ENCODE measurements around the gene RPLP2. TPM values are rescaled to one million over a fixed set of nuclear protein-coding genes. Genes with fewer than 3 reads are reported as not detected.

RPLP2 gene
- total RNA-seq, 2 donors from 2014 or later: 170 to 221 TPM

GRCh38 chr11:850775-851763 is 41.3 kb downstream of the RPLP2 start:
- no peaks in the 10 kb centered on the region for H3K27me3 ChIP-seq (replicated peaks; ENCODE audit: insufficient read depth)
- DNase-seq (ENCODE audit: low spot score) (no peak), ATAC-seq (ENCODE audit: insufficient number of reproducible peaks, low FRiP score, low read depth) (no peak)
- H3K36me3 ChIP-seq: no peaks in the 10 kb centered on the region
- H3K4me1 ChIP-seq (ENCODE audit: control insufficient read depth in 1 of 2, low read depth in 2 of 2): peaks cover 18 to 27% of the 10 kb centered on the region in 2 donors
- no peaks in the 10 kb centered on the region for H3K9me3 ChIP-seq
- H3K27ac ChIP-seq: no peak overlapping the region
- TF ChIP-seq, protein P1, sequence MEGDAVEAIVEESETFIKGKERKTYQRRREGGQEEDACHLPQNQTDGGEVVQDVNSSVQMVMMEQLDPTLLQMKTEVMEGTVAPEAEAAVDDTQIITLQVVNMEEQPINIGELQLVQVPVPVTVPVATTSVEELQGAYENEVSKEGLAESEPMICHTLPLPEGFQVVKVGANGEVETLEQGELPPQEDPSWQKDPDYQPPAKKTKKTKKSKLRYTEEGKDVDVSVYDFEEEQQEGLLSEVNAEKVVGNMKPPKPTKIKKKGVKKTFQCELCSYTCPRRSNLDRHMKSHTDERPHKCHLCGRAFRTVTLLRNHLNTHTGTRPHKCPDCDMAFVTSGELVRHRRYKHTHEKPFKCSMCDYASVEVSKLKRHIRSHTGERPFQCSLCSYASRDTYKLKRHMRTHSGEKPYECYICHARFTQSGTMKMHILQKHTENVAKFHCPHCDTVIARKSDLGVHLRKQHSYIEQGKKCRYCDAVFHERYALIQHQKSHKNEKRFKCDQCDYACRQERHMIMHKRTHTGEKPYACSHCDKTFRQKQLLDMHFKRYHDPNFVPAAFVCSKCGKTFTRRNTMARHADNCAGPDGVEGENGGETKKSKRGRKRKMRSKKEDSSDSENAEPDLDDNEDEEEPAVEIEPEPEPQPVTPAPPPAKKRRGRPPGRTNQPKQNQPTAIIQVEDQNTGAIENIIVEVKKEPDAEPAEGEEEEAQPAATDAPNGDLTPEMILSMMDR (IDR thresholded peaks at IDR 0.05): no peak
- H3K4me3 ChIP-seq: no peak overlapping the region

GRCh38 chr11:852762-853161 is 43.0 kb downstream of the RPLP2 start:
- TF ChIP-seq, protein P1 (IDR thresholded peaks at IDR 0.05): no peak
- H3K27ac ChIP-seq: no peak overlapping the region
- H3K4me1 ChIP-seq (ENCODE audit: control insufficient read depth in 1 of 2, low read depth in 2 of 2): peaks cover 18% of the 10 kb centered on the region in 2 donors

DNA sequence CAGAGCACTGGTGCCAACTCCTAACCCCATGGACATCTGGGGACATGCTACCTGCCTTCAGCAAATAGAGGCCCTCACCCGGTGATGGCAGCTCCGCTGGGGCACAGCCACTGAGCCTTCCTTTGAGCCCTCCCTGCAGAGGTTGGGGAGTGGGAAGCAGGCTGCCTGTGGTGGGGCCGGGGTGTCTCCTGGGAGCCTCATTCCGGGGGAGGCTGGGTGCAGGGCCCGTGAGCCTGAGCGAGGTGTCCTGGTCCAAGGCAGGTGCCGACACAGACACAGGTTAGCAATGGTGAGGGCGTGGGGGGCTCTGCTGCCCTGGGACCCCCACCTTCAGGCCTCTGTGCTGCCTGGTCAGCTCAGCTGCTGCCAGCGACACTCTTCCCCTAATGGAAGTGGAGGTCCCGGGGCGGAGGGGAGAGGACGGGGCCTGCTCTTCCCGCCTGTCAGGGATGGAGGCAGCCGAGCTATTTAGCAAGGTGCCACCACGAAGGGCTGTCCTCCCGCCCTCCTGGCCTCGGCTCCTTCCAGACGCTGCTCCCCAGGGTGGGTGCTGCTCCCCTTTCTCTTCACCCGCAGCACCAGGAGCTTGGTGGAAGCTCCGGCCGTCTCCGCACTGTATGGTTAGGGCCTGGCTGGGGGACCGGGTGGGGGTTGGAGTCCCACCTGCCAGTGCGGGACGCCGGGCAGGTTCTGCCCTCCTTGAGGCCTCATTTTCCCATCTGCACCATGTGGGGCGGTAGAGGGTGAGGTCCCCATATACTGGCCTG is 44.1 kb downstream of the RPLP2 start:
- TF ChIP-seq, protein P1 (IDR thresholded peaks at IDR 0.05): no peak
- peaks cover 9 to 11% of the 10 kb centered on the region in 2 donors for H3K4me1 ChIP-seq (ENCODE audit: control insufficient read depth in 1 of 2, low read depth in 2 of 2)

More at GRCh38 chr11:852762-853161, 43.0 kb downstream of the RPLP2 start:
- DNase-seq (ENCODE audit: low spot score) (no peak), ATAC-seq (ENCODE audit: insufficient number of reproducible peaks, low FRiP score, low read depth) (no peak)
- no peaks in the 10 kb centered on the region for H3K9me3 ChIP-seq
- H3K27me3 ChIP-seq (replicated peaks; ENCODE audit: insufficient read depth): no peaks in the 10 kb centered on the region
- H3K4me3 ChIP-seq: no peak overlapping the region
- H3K36me3 ChIP-seq: no peaks in the 10 kb centered on the region

GRCh38 chr11:854601-855329 is 45.0 kb downstream of the RPLP2 start:
- Histone ChIP-seq H3K4me1 (ENCODE audit: control insufficient read depth in 1 of 2, low read depth in 2 of 2) (peaks cover 4 to 10% of the 10 kb centered on the region in 2 donors), H3K36me3 (no peaks in the 10 kb centered on the region), H3K9me3 (no peaks in the 10 kb centered on the region), H3K4me3 (no peak overlapping the region), H3K27me3 (replicated peaks; ENCODE audit: insufficient read depth) (no peaks in the 10 kb centered on the region), H3K27ac (no peak overlapping the region)
- TF ChIP-seq, protein P1 (IDR thresholded peaks at IDR 0.05): no peak
- ATAC-seq (ENCODE audit: insufficient number of reproducible peaks, low FRiP score, low read depth) (no peak), DNase-seq (ENCODE audit: low spot score) (no peak)

More for the DNA sequence above, 44.1 kb downstream of the RPLP2 start:
- DNase-seq (ENCODE audit: low spot score) (no peak), ATAC-seq (ENCODE audit: insufficient number of reproducible peaks, low FRiP score, low read depth) (no peak)
- Histone ChIP-seq H3K36me3 (no peaks in the 10 kb centered on the region), H3K27ac (no peak overlapping the region), H3K4me3 (no peak overlapping the region), H3K9me3 (no peaks in the 10 kb centered on the region), H3K27me3 (replicated peaks; ENCODE audit: insufficient read depth) (no peaks in the 10 kb centered on the region)

All from thoracic aorta (tissue), 2 donors.